ENCODE measurements around the gene CHCHD4. TPM values are rescaled to one million over a fixed set of nuclear protein-coding genes. Genes with fewer than 3 reads are reported as not detected.
A peak's percentile ranks its signal among the peaks of the same experiment; 100 is the strongest.

Gene CHCHD4
- total RNA-seq, 6 experiments from 2014 or later, result 6.2 to 13.5 (median 8.4) TPM

GRCh38 chr3:14135581-14135980 lies 10.9 kb upstream of the CHCHD4 start:
- WGBS (ENCODE audit: insufficient coverage, low coverage, low lambda C conversion rate, missing lambda C conversion rate), result 93% methylated on average over 4 of the region's 11 CpGs

GRCh38 chr3:14134291-14134690 lies 9.6 kb upstream of the CHCHD4 start:
- Histone ChIP-seq H3K27me3 (no peaks in the 10 kb centered on the region), H3K36me3 (peaks cover 0 to 64% (median 11%) of the 10 kb centered on the region in 4 donors), H3K4me1 (peaks cover 0 to 24% (median 10%) of the 10 kb centered on the region in 4 donors), H3K9me3 (no peaks in the 10 kb centered on the region), H3K4me3 (no peak overlapping the region), H3K27ac (no peak overlapping the region)
- no peak for ATAC-seq
- intact Hi-C loops (cut with DNase I), result no loop called here
- DNase-seq, result no peak
- WGBS (ENCODE audit: insufficient coverage, low coverage, low lambda C conversion rate, missing lambda C conversion rate), result 94% methylated on average over 3 of the region's 6 CpGs
- TF ChIP-seq, protein P1, sequence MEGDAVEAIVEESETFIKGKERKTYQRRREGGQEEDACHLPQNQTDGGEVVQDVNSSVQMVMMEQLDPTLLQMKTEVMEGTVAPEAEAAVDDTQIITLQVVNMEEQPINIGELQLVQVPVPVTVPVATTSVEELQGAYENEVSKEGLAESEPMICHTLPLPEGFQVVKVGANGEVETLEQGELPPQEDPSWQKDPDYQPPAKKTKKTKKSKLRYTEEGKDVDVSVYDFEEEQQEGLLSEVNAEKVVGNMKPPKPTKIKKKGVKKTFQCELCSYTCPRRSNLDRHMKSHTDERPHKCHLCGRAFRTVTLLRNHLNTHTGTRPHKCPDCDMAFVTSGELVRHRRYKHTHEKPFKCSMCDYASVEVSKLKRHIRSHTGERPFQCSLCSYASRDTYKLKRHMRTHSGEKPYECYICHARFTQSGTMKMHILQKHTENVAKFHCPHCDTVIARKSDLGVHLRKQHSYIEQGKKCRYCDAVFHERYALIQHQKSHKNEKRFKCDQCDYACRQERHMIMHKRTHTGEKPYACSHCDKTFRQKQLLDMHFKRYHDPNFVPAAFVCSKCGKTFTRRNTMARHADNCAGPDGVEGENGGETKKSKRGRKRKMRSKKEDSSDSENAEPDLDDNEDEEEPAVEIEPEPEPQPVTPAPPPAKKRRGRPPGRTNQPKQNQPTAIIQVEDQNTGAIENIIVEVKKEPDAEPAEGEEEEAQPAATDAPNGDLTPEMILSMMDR (IDR thresholded peaks at IDR 0.05), result no peak
- no peak for TF ChIP-seq POLR2A (IDR thresholded peaks at IDR 0.05)

More at GRCh38 chr3:14135581-14135980, 10.9 kb upstream of the CHCHD4 start:
- no peak overlapping the region for H3K27ac ChIP-seq
- H3K27me3 ChIP-seq, result no peaks in the 10 kb centered on the region
- intact Hi-C loops (cut with DNase I), result no loop called here
- peaks cover 0 to 56% (median 10%) of the 10 kb centered on the region in 4 donors for H3K36me3 ChIP-seq
- no peak for TF ChIP-seq POLR2A (IDR thresholded peaks at IDR 0.05)
- TF ChIP-seq, protein P1 (IDR thresholded peaks at IDR 0.05), result no peak
- no peak for ATAC-seq
- DNase-seq, result no peak
- no peaks in the 10 kb centered on the region for H3K9me3 ChIP-seq
- no peak overlapping the region for H3K4me3 ChIP-seq
- H3K4me1 ChIP-seq, result peaks cover 0 to 31% (median 12%) of the 10 kb centered on the region in 4 donors

GRCh38 chr3:14133876-14134275 lies 9.2 kb upstream of the CHCHD4 start:
- ATAC-seq (no peak), DNase-seq (no peak)
- peaks cover 0 to 64% (median 11%) of the 10 kb centered on the region in 4 donors for H3K36me3 ChIP-seq
- no peak for TF ChIP-seq POLR2A (IDR thresholded peaks at IDR 0.05)
- TF ChIP-seq, protein P1 (IDR thresholded peaks at IDR 0.05), result no peak
- no peak overlapping the region for H3K27ac ChIP-seq
- H3K27me3 ChIP-seq, result no peaks in the 10 kb centered on the region
- 90% methylated on average over 2 of the region's 5 CpGs for WGBS (ENCODE audit: insufficient coverage, low coverage, low lambda C conversion rate, missing lambda C conversion rate)
- H3K9me3 ChIP-seq, result no peaks in the 10 kb centered on the region
- intact Hi-C loops (cut with DNase I), result no loop called here
- H3K4me3 ChIP-seq, result no peak overlapping the region
- H3K4me1 ChIP-seq, result peaks cover 0 to 24% (median 10%) of the 10 kb centered on the region in 4 donors

GRCh38 chr3:14133188-14133800 lies 8.6 kb upstream of the CHCHD4 start:
- no peak overlapping the region for H3K4me3 ChIP-seq
- H3K36me3 ChIP-seq, result peaks cover 0 to 64% (median 11%) of the 10 kb centered on the region in 4 donors
- no peak for TF ChIP-seq POLR2A (IDR thresholded peaks at IDR 0.05)
- TF ChIP-seq, protein P1 (IDR thresholded peaks at IDR 0.05), result no peak
- H3K9me3 ChIP-seq, result no peaks in the 10 kb centered on the region
- H3K4me1 ChIP-seq, result peaks cover 0 to 19% (median 8%) of the 10 kb centered on the region in 4 donors
- ATAC-seq (peak in 1 of 4 donors; percentile 42), DNase-seq (no peak)
- H3K27ac ChIP-seq, result no peak overlapping the region
- intact Hi-C loops (cut with DNase I), result no loop called here
- H3K27me3 ChIP-seq, result no peaks in the 10 kb centered on the region
- 72% methylated on average over 5 of the region's 10 CpGs for WGBS (ENCODE audit: insufficient coverage, low coverage, low lambda C conversion rate, missing lambda C conversion rate)

Measured in right lobe of liver (tissue), 6 donors.